Measurements from ENCODE around the gene NTRK1. TPM values are rescaled to one million over a fixed set of nuclear protein-coding genes. Genes with fewer than 3 reads are reported as not detected.
"Not testable (repeated sequence)": the region's sequence is repeated elsewhere in the genome, so short reads cannot be mapped to it uniquely, and the experiment has no call there.

Gene NTRK1
- total and polyA plus RNA-seq, 4 donors = 0.15 to 0.61 (median 0.24) TPM; not detected in 1

GRCh38 chr1:156924478-156925153, 64.0 kb downstream of the NTRK1 start:
- no peak overlapping the region for H3K9ac ChIP-seq (ENCODE audit: insufficient read depth in 1 of 2, low read length in 2 of 2)
- 39 to 51% methylated on average over 22 of the region's 22 CpGs for WGBS, 2 donors
- no peak for DNase-seq
- no peak for ATAC-seq (ENCODE audit: insufficient read depth, low FRiP score)
- H3K9me3 ChIP-seq (ENCODE audit: control insufficient read depth in 4 of 4, insufficient read depth in 3 of 4, low read length in 3 of 4) = no peaks in the 10 kb centered on the region
- H3K27ac ChIP-seq (ENCODE audit: low read depth in 1 of 2, low read length in 1 of 2) = no peak overlapping the region
- no peak overlapping the region for H3K4me3 ChIP-seq
- H3K4me1 ChIP-seq (ENCODE audit: control insufficient read depth in 5 of 5, insufficient read depth in 5 of 5, low read length in 5 of 5) = peaks cover 0 to 15% (median 10%) of the 10 kb centered on the region in 5 donors
- no peaks in the 10 kb centered on the region for H3K36me3 ChIP-seq (ENCODE audit: control insufficient read depth in 4 of 4, insufficient read depth in 4 of 4, low read length in 4 of 4)
- no peak for TF ChIP-seq CTCF (IDR thresholded peaks at IDR 0.05; ENCODE audit: control extremely low read depth, extremely low read depth)
- peaks cover 0 to 97% (median 78%) of the 10 kb centered on the region in 3 donors for H3K27me3 ChIP-seq (ENCODE audit: control insufficient read depth in 3 of 3, insufficient read depth in 3 of 3, low read length in 2 of 3)

- 82 to 83% methylated on average over 5 of the region's 5 CpGs for WGBS, 2 donors
- TF ChIP-seq CTCF (IDR thresholded peaks at IDR 0.05; ENCODE audit: control extremely low read depth, extremely low read depth) = no peak
- no peaks in the 10 kb centered on the region for H3K9me3 ChIP-seq (ENCODE audit: control insufficient read depth in 4 of 4, insufficient read depth in 3 of 4, low read length in 3 of 4)
- no peak overlapping the region for H3K27ac ChIP-seq (ENCODE audit: low read depth in 1 of 2, low read length in 1 of 2)
- peaks cover 0 to 15% (median 7%) of the 10 kb centered on the region in 5 donors for H3K4me1 ChIP-seq (ENCODE audit: control insufficient read depth in 5 of 5, insufficient read depth in 5 of 5, low read length in 5 of 5)
- no peak overlapping the region for H3K9ac ChIP-seq (ENCODE audit: insufficient read depth in 1 of 2, low read length in 2 of 2)
- H3K36me3 ChIP-seq (ENCODE audit: control insufficient read depth in 4 of 4, insufficient read depth in 4 of 4, low read length in 4 of 4) = no peaks in the 10 kb centered on the region
- no peak overlapping the region for H3K4me3 ChIP-seq
- no peak for DNase-seq
- no peak for ATAC-seq (ENCODE audit: insufficient read depth, low FRiP score)
- peaks cover 0 to 91% (median 77%) of the 10 kb centered on the region in 3 donors for H3K27me3 ChIP-seq (ENCODE audit: control insufficient read depth in 3 of 3, insufficient read depth in 3 of 3, low read length in 2 of 3)
These were observed 64.7 kb downstream of the NTRK1 start for GRCh38 chr1:156925154-156926010.

GRCh38 chr1:156926175-156926574, 65.5 kb downstream of the NTRK1 start:
- no peak for ATAC-seq (ENCODE audit: insufficient read depth, low FRiP score)
- no peaks in the 10 kb centered on the region for H3K36me3 ChIP-seq (ENCODE audit: control insufficient read depth in 4 of 4, insufficient read depth in 4 of 4, low read length in 4 of 4)
- peaks cover 0 to 84% (median 69%) of the 10 kb centered on the region in 3 donors for H3K27me3 ChIP-seq (ENCODE audit: control insufficient read depth in 3 of 3, insufficient read depth in 3 of 3, low read length in 2 of 3)
- H3K4me1 ChIP-seq (ENCODE audit: control insufficient read depth in 5 of 5, insufficient read depth in 5 of 5, low read length in 5 of 5) = peaks cover 0 to 11% (median 7%) of the 10 kb centered on the region in 5 donors
- H3K27ac ChIP-seq (ENCODE audit: low read depth in 1 of 2, low read length in 1 of 2) = no peak overlapping the region
- no peak for TF ChIP-seq CTCF (IDR thresholded peaks at IDR 0.05; ENCODE audit: control extremely low read depth, extremely low read depth)
- no peak overlapping the region for H3K4me3 ChIP-seq
- peak; percentile 59 to 78 (median 71) for DNase-seq
- WGBS, 2 donors = 9 to 15% methylated on average over 3 of the region's 3 CpGs
- no peak overlapping the region for H3K9ac ChIP-seq (ENCODE audit: insufficient read depth in 1 of 2, low read length in 2 of 2)
- no peaks in the 10 kb centered on the region for H3K9me3 ChIP-seq (ENCODE audit: control insufficient read depth in 4 of 4, insufficient read depth in 3 of 4, low read length in 3 of 4)

GRCh38 chr1:156926695-156927094, 66.0 kb downstream of the NTRK1 start:
- ATAC-seq (ENCODE audit: insufficient read depth, low FRiP score); H3K9me3 ChIP-seq (ENCODE audit: control insufficient read depth in 4 of 4, insufficient read depth in 3 of 4, low read length in 3 of 4); H3K27ac ChIP-seq (ENCODE audit: low read depth in 1 of 2, low read length in 1 of 2); H3K9ac ChIP-seq (ENCODE audit: insufficient read depth in 1 of 2, low read length in 2 of 2); DNase-seq; H3K36me3 ChIP-seq (ENCODE audit: control insufficient read depth in 4 of 4, insufficient read depth in 4 of 4, low read length in 4 of 4); H3K4me3 ChIP-seq: not testable (repeated sequence)
- Histone ChIP-seq H3K4me1 (ENCODE audit: control insufficient read depth in 5 of 5, insufficient read depth in 5 of 5, low read length in 5 of 5) (peaks cover 0 to 11% (median 7%) of the 10 kb centered on the region in 5 donors), H3K27me3 (ENCODE audit: control insufficient read depth in 3 of 3, insufficient read depth in 3 of 3, low read length in 2 of 3) (peaks cover 0 to 78% (median 64%) of the 10 kb centered on the region in 3 donors)
- WGBS, 2 donors = 83 to 90% methylated on average over 6 of the region's 6 CpGs

Measured in lung (tissue), 12 donors.